NCI-H345 treated with DMSO at 0.1 percent for 48 hours (cell line): ENCODE data around the gene LIPC.
A peak's percentile ranks its signal among the peaks of the same experiment; 100 is the strongest.

Experiments used
- DNase-seq: peaks from one replicate; lab custom pipeline; 2025; ENCODE audit not compliant: unreplicated experiment; lab: John Stamatoyannopoulos, UW

LIPC gene

DNA sequence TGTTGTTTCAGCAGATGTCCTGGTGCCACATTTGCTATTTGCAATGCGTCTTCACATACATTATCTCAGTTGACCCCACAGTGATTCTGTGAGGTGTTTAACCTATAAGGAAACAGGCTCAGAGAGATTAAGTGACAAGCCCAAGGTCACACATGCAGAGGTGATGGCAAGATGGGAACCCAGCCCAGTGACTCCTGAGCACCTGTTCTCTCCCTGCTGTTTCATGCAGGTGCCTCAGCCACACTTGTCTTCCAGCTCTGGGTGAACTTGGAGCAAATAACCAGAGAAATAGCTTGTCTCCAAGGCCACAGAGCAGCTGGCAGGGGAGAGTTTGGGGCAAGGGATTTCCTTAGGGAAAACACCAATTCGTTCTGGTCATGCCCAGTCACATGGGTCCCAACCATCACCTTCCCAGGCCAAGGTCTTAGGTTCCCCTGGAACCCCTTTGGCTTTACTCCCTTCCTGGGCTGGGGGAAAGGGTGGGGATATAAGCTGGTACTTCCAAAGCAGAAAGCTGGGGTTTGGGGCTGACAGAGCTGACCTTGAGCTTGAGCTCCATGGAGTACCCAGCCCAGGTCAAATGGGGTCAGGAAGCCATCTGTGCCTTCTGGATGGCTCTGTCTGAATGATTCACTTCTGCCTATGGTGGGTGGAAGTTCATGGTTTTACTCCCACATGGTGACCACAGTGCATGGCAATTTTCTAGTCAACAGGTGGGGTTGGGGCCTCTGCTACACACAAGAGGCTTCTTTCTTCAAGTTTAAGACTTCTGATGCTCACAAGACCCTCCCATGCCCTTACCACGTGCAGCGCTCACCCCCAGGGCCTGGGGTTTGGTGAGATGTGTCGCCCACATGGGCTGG is 22.4 kb downstream of the LIPC start:
- no peak for DNase-seq

DNA sequence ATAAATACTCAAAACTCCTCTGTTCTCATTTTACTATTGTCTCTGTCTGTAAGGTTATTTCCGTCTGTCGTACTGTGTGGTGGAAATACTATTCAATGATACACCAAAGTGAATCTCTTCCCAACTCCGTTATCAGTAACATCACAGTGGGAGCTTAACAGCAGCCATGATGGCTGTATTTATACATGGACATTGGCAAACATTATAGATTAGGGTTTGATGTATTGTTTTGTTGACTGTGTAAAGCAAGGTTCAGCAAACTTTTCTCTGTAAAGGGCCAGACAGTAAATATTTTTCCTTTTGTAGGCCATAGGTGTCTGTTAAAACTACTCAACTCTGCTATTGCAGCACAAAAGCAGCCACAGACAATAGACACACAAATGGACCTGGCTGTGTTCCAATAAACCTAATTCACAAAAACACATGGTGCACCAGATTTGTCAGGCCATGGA is 23.2 kb downstream of the LIPC start:
- DNase-seq: peak; percentile 66

GRCh38 chr15:58457466-58457965 is 25.7 kb downstream of the LIPC start:
- DNase-seq: no peak

DNA sequence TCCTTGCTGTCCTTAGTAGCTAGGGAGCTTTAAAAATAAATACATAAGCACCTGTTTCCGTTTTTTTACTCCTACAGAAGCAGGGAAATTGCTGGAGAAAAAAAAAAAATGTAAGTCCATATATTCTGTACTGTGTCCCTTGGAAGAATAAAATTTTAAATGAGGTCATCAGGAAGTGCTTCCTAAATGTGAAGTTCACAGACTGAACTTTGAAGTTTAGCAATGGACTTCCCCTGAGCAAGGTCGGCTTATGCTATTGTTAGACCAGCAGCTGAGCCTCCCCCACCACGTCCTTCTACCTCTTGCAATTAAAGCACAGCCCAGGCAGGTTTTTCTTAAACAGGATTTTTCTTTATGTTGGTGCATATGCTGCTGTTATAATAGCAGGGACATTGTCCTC is 26.3 kb downstream of the LIPC start:
- DNase-seq: no peak

GRCh38 chr15:58459045-58459444 is 27.3 kb downstream of the LIPC start:
- DNase-seq: no peak

GRCh38 chr15:58459560-58459959 is 27.8 kb downstream of the LIPC start:
- no peak for DNase-seq

GRCh38 chr15:58460116-58460790 is 28.5 kb downstream of the LIPC start:
- DNase-seq: no peak

DNA sequence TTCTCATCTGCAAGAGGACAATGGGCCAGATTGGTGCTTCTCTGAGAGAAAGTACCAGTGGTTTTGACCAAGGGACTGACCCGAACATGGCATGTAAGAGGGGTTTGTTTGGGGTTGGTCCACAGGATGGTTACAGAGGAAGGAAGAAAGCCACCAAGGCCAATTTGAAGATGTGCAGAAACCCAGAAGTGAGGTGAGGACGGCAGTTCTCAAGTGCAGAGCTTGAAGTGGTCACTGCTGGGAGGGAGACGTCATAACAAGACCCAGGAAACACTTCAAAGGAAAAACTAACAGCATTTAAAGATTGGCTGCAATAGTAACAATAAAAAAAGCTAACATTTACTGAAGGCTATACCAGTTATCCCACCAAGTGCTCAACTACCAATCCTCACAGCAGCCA is 29.1 kb downstream of the LIPC start:
- DNase-seq: no peak

GRCh38 chr15:58462547-58462946 is 30.8 kb downstream of the LIPC start:
- peak; percentile 8 for DNase-seq

DNA sequence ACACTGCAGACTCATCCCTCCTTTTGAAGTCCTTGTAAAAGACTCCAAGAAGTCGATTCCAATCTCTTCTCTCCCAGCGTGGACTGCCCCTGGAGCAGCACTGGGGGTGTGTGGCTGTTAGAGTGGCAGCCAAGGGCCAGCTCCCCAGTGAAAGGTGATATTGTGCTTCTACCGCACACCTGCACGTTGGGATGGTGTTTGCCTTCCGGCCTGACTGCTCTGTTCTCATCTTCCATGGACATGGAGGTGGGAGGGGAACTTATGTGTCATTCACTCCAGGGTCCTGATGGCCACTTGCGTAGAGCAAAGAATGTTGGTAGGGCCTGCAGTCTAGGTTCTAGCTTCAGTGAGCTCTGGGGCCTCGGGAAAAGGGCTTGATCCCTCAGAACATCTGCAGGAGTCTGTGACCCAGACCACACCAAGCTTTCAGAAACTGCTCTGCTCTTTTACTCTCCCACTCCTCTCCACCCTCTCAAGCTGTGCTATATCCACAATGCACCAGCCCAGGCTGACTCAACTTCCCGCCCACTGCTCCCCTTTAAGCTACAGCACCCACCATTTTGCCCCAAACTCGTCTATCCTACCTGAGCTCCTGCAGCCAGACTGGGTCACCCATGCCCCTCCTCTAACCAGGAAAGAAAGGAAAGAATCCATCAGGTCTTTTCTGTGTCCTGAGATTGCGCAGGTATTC is 31.3 kb downstream of the LIPC start:
- DNase-seq: no peak

- peak; percentile 41 for DNase-seq
Observed at GRCh38 chr15:58463815-58464650, 32.2 kb downstream of the LIPC start.

- DNase-seq: no peak
Observed at GRCh38 chr15:58465070-58465469, 33.3 kb downstream of the LIPC start.

DNA sequence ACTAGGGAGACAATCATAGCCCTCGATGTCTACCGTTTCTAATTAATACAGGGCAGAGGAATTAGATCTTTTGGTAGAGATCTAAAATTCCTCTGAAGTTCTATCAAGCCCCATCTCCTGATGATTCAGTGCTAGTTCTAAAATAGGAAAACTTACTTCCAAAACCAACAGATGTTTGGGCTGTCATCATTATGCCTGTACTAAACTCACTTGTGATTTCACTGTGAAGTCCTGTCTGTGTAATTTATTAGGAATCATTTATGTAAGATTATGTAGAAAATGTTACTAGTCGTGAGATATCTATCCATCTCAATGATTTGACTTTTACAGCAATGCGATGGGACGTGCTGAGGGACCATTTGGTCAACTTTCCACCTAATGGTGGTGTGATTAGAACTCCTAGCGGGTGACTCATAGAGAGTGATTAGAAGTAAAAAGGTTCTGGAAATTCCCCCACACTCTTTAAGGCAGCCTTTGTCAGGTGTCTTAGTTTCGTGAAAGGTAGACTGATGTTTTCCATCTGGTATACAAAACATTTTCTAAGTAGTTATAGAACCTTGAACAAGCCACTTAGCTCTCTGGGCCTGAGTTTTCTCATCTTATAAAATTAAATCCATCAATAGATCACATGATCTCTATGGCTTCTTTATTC is 34.2 kb downstream of the LIPC start:
- no peak for DNase-seq

DNA sequence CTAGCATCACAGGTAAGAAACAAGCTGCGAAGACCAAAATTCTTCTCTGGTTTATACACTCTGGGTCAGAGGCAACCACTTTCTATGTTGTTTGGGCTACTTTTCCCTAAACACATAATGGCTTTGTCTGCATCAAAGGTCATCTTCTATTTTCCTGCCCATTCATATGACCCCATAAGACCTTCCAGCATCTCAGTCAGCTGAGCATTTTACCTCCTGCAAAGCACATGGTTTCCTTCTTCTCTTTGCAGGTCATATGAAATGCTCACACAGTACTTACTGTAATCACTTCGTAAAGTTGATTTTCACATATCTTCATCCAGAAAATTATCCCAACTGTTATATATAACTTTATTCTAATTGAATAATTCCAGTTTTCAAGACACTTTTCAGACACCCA is 34.8 kb downstream of the LIPC start:
- DNase-seq: no peak

GRCh38 chr15:58467121-58467721 is 35.4 kb downstream of the LIPC start:
- no peak for DNase-seq

- DNase-seq: no peak
Observed at GRCh38 chr15:58467722-58468423, 36.1 kb downstream of the LIPC start.

- no peak for DNase-seq
Observed at GRCh38 chr15:58469432-58470353, 37.9 kb downstream of the LIPC start.

GRCh38 chr15:58471348-58471747 is 39.6 kb downstream of the LIPC start:
- DNase-seq: no peak
